ENCODE data around the gene KCNQ1.

Gene KCNQ1

GRCh38 chr11:2534134-2534956 lies 89.5 kb downstream of the KCNQ1 start:
- no peak for DNase-seq (ENCODE audit: low spot score)

GRCh38 chr11:2534957-2535672 lies 90.3 kb downstream of the KCNQ1 start:
- DNase-seq (ENCODE audit: low spot score): no peak

DNA sequence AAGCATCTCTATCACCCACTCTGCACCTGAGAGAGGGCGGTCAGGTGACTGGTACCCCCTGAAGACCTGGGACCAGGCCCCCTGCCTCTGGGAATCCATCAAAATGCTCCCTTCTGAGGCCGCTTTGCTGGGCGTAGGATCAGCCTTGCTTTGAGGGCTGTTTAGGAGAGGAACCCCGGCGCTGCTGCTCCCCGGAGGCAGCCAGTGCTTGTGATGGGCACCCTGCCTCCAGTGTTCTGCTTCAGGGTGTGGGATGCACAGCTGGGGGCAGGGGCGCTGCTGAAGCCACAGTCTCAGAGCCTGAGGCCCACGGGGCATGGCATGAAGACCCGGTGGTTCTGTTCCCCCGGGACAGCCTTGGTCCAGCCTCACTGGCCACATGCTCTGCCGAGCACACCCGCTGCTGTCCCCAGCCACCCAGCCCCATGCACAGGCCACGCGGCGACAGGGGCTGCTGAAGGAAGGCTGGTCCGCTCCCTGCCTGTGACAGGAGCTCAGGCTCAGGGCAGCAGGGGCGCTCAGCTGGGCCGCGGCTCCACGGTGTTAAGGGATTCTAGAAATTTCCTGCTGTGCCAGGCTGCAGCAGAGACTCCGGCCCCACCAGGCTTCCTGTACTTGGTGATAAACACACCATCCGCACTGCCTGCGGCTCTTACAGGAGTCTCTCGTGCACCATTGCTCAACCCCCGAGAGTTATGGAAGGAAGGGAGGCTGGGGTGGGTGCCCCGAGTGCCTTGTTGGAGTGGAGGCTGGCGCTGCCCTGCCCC lies 91.0 kb downstream of the KCNQ1 start:
- DNase-seq (ENCODE audit: low spot score): no peak

GRCh38 chr11:2536440-2536989 lies 91.7 kb downstream of the KCNQ1 start:
- DNase-seq (ENCODE audit: low spot score): no peak

GRCh38 chr11:2537010-2537705 lies 92.3 kb downstream of the KCNQ1 start:
- DNase-seq (ENCODE audit: low spot score): no peak

- DNase-seq (ENCODE audit: low spot score): no peak
Measured at GRCh38 chr11:2537896-2538724, 93.3 kb downstream of the KCNQ1 start.

DNA sequence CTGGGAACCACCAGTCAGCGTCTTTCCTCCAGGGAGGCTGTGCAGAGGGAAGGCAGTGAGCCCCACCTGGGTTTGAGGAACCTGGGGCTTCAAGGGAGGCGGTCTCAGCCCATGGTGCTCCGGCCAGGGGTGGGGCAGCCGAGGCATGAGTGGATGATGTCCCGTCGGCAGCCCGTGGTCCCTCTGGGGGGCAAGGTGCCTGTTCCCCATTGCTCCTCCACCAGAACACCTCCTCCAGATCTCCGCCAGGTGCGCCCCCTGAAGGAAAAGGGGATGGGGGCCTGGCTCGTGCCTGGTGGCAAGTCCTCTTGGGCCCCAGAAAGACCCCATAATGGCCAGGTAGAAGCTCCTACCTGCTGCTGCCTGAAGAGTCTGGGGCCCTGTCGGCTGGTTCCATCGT lies 94.1 kb downstream of the KCNQ1 start:
- DNase-seq (ENCODE audit: low spot score): no peak

GRCh38 chr11:2539371-2540222 lies 94.8 kb downstream of the KCNQ1 start:
- no peak for DNase-seq (ENCODE audit: low spot score)

DNA sequence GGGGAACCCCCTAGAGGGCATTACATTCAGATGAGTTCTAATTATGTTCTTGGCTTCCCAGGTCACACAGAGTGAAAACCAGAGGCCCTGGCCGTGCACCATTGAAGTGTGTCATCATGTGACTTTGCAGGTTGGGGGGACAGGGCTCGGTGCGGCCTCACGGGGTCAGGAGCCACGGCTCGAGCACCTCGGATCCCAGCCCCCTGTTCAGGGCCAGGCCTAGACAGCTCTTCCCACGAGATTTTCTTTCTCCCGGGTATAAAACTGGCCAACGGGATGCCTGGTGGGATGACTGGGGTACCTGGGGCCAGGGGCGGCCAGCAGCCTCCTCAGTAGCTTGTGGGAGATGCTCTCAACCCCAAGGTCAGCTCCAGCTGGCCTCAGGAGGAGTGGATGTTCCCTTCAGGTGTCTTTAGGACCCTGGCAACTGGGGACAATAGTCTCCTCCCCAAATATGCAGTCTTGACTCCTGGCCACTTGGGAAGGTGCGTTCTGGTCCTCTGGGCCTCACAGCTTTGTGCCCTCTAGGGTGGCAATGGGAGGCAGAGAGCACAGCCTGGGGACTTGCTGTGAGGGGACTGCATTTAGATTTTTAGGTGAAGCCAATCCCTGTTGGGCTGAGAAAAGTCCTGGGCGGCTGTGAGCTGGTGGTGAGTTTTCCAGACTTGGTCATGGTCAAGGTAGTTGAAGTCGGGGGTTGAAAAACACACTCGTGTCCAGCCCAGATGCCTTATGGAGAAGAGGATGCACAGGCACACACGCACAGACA lies 95.6 kb downstream of the KCNQ1 start:
- no peak for DNase-seq (ENCODE audit: low spot score)

DNA sequence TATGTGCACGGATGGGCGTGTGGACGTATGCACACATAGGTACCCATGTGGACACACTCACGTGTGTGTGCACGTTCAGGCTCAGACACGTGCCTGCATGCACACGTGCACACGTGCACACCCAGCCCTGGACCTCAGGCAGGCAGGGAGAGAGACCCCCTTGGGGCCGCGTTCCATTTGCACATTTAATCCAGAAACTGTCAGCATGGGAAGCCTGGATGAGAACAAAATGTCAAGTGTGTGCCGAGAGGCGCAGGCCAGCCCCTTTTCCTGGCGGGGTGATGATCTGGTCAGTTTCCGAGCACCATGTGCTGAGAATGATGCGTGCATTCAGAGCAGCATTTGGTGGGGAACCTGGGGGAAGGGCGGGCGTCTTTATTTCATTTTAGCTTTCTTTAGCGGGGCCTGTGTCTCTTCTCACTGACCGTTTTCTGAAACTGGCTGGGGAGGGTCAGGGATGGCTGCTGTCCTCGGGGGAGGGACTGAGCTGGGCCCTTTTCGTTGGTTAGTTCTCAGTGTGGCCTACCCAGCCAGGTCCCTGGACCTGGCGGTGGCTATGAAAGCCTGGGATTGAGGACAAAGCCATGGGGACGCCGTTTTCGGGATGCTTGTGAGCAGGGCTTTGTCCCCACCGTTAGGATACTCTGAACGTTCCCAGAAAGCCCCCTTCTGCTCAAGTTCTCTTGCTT lies 96.3 kb downstream of the KCNQ1 start:
- DNase-seq (ENCODE audit: low spot score): no peak

DNA sequence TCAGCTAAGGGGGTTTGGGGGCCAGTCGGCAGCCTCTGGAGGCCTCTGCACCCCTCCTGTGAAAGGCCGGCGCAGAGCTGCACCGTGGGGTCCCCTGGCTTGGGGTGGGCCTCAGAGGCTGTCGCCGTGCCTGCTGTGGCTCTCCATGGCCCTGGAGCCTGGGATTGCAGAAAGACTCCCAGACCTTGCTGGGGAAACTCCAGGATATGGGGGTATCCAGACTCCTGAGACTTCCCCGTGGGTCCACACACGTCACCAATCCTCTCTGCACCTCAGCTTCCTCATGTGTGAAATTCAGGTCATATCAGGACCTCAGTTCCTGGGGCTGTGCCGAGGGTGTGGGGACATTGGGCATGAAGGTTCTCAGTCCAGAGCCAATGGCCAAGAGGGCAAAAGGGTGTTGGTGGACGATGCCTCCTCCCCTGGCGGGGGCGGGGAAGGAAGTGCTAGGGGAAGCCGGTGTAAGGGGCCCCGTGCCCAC lies 97.1 kb downstream of the KCNQ1 start:
- no peak for DNase-seq (ENCODE audit: low spot score)

DNA sequence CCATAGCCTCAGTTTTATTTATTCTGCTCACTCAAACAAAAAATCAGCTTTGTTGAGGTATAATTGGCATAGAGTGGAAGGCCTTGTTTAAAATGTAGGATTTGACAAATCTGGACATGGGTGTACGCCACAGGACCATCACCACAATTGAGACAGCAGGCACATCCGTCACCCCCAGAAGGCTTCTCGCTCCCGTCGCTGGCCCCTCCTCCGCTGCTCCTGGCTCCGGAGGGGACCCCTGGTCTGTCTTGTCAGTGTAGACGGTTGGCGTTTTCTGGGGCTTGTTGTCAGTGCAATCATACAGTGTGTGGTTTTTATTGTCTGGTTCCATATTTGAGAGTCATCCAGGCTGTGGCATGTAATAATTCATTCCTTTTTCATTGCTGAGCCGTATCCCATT lies 97.6 kb downstream of the KCNQ1 start:
- no peak for DNase-seq (ENCODE audit: low spot score)

GRCh38 chr11:2547806-2548205 lies 103.0 kb downstream of the KCNQ1 start:
- DNase-seq (ENCODE audit: low spot score): no peak

DNA sequence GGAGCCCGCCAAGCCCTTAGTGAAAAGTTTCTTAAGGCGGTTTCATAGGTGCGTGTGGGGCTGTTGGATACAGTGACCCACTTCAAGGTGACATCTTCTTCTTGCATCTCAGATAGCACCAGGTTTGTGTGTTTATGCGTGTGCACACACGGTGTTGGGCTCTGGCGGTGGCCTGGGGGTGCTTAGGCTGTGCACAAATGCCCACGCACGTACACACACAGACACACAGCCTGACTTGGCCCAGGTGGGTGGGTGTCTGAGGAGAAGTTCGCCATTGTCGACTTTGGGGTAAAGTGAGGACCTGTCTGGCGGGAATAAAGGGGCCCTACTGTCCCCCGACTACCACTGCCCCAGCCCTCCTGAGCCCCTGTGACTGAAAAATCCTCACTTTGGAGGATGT lies 103.8 kb downstream of the KCNQ1 start:
- no peak for DNase-seq (ENCODE audit: low spot score)

- no peak for DNase-seq (ENCODE audit: low spot score)
Measured at GRCh38 chr11:2549080-2549479, 104.3 kb downstream of the KCNQ1 start.

DNA sequence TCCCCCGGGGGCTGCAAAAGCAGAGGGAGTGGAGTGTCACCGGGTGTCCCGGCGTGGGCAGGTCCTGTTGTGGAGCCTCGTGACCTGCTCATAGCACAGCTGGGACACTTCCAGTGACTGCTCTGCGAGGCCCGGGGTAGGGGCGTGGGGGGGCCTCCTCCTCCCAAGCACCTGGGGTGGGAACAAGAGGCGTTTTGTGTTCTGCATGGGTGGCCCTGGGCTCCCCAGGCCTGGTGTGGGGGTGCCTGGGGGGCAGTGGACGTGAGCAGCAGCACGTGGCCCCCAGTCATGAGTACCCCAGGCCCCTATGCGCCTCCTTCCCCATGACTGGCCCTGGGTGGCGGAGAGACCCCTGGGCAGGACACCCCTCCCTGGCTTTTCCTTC lies 104.7 kb downstream of the KCNQ1 start:
- DNase-seq (ENCODE audit: low spot score): no peak

GRCh38 chr11:2549876-2550605 lies 105.2 kb downstream of the KCNQ1 start:
- DNase-seq (ENCODE audit: low spot score): no peak

GRCh38 chr11:2550606-2550970 lies 105.8 kb downstream of the KCNQ1 start:
- no peak for DNase-seq (ENCODE audit: low spot score)
